Hepatocyte (in vitro differentiated cells): Measurements from ENCODE around the gene CILP. TPM values are rescaled to one million over a fixed set of nuclear protein-coding genes. Genes with fewer than 3 reads are reported as not detected.

Experiments used
- DNase-seq: peaks from one replicate; pipeline ENCODE4 v3.0.0-alpha.2; 2016; ENCODE audit warnings: low spot score
- H2AFZ ChIP-seq: fragments of 200-600 bp; sonication (generic); 2 replicates; pipeline ENCODE4 v1.6.0; 2016; ENCODE audit warnings: antibody characterized with exemption, mild to moderate bottlenecking
- H3K27ac ChIP-seq: fragments of 200-600 bp; sonication (generic); 2 replicates; pipeline ENCODE4 v1.5.1; 2016; ENCODE audit warnings: mild to moderate bottlenecking
- H3K27me3 ChIP-seq: fragments of 200-600 bp; sonication (generic); 2 replicates; pipeline ENCODE4 v1.6.1; 2016
- H3K36me3 ChIP-seq: fragments of 200-600 bp; sonication (generic); replicated peaks from 2 replicates; pipeline ENCODE4 v1.5.1; 2016; ENCODE audit warnings: low read depth; ENCODE audit not compliant: insufficient read depth
- H3K4me1 ChIP-seq: fragments of 200-600 bp; sonication (generic); 2 replicates; pipeline ENCODE4 v1.5.1; 2016; ENCODE audit warnings: mild to moderate bottlenecking, moderate library complexity; ENCODE audit not compliant: insufficient read depth
- H3K4me2 ChIP-seq: fragments of 200-600 bp; sonication (generic); 2 replicates; pipeline ENCODE4 v1.6.0; 2016
- H3K4me3 ChIP-seq: fragments of 200-600 bp; sonication (generic); 2 replicates; pipeline ENCODE4 v1.5.1; 2016; ENCODE audit warnings: mild to moderate bottlenecking
- H3K79me2 ChIP-seq: fragments of 200-600 bp; sonication (generic); 2 replicates; pipeline ENCODE4 v1.6.0; 2017; ENCODE audit warnings: mild to moderate bottlenecking
- H3K9me2 ChIP-seq: fragments of 200-600 bp; sonication (generic); replicated peaks from 2 replicates; pipeline ENCODE4 v1.6.0; 2017; ENCODE audit warnings: mild to moderate bottlenecking; ENCODE audit not compliant: insufficient read depth
- H3K9me3 ChIP-seq: fragments of 200-600 bp; sonication (generic); 2 replicates; pipeline ENCODE4 v1.5.1; 2016; ENCODE audit warnings: low read depth, mild to moderate bottlenecking
- H4K20me1 ChIP-seq: fragments of 200-600 bp; sonication (generic); 2 replicates; pipeline ENCODE4 v1.6.0; 2016; ENCODE audit warnings: mild to moderate bottlenecking; ENCODE audit not compliant: insufficient read depth, poor library complexity, severe bottlenecking
- CTCF ChIP-seq: fragments of 200-600 bp; sonication (generic); IDR thresholded peaks from 2 replicates; pipeline ENCODE4 v1.5.1; 2016; ENCODE audit warnings: antibody characterized with exemption, mild to moderate bottlenecking; ENCODE audit not compliant: poor library complexity
- EZH2 ChIP-seq: fragments of 200-600 bp; sonication (generic); IDR thresholded peaks from 2 replicates; pipeline ENCODE4 v1.6.1; 2016; ENCODE audit warnings: antibody characterized with exemption, mild to moderate bottlenecking, borderline replicate concordance
- EZH2phosphoT487 ChIP-seq: fragments of 200-600 bp; sonication (generic); IDR thresholded peaks from one replicate; pipeline ENCODE4 v1.6.1; 2018; ENCODE audit warnings: antibody characterized with exemption, mild to moderate bottlenecking, low read depth, moderate library complexity; ENCODE audit not compliant: unreplicated experiment, severe bottlenecking
- WGBS: methylation state at CpG from one replicate; pipeline ENCODE4 v1.1.6; 2016; ENCODE audit warnings: low lambda C conversion rate; ENCODE audit errors: missing lambda C conversion rate; 5-methylcytosine and 5-hydroxymethylcytosine counted together
- polyA plus RNA-seq: library from polyadenylated mRNA; unstranded; fragments of >200 nt; fragmentation: Nextera tagmentation; extraction: Ambion mirVana; gene quantifications from 2 replicates; pipeline ENCODE4 v1.2.1, GENCODE V29; 2016
- total RNA-seq: library from RNA; depleted of rRNA; stranded (reverse); fragments of >200 nt; gene quantifications from 2 replicates; pipeline ENCODE4 v1.2.3, GENCODE V29; 2014

The CILP gene
- total and polyA plus RNA-seq, 2 experiments from 2014 or later = 67.1 to 96.4 TPM

- TF ChIP-seq EZH2phosphoT487 = no peak
- no peak for TF ChIP-seq CTCF
- TF ChIP-seq EZH2 = no peak
- DNase-seq = no peak
- WGBS = 95% methylated on average over 4 of the region's 4 CpGs
- Histone ChIP-seq H3K4me3 (no peak overlapping the region), H3K4me1 (no peaks in the 10 kb centered on the region), H3K27me3 (no peaks in the 10 kb centered on the region), H3K79me2 (peaks cover 28% of the 10 kb centered on the region), H3K27ac (no peak overlapping the region), H2AFZ (no peak overlapping the region), H3K9me2 (no peaks in the 10 kb centered on the region), H4K20me1 (peaks cover 13% of the 10 kb centered on the region), H3K36me3 (no peaks in the 10 kb centered on the region), H3K9me3 (no peaks in the 10 kb centered on the region), H3K4me2 (no peak overlapping the region)
These were observed 48.2 kb downstream of the CILP start for GRCh38 chr15:65163041-65163440.

- H3K4me1 ChIP-seq = no peaks in the 10 kb centered on the region
- DNase-seq = no peak
- H4K20me1 ChIP-seq = no peaks in the 10 kb centered on the region
- H3K27me3 ChIP-seq = no peaks in the 10 kb centered on the region
- no peak overlapping the region for H3K4me3 ChIP-seq
- H2AFZ ChIP-seq = no peak overlapping the region
- no peak for TF ChIP-seq CTCF
- TF ChIP-seq EZH2phosphoT487 = no peak
- TF ChIP-seq EZH2 = no peak
- no peaks in the 10 kb centered on the region for H3K9me2 ChIP-seq
- H3K36me3 ChIP-seq = no peaks in the 10 kb centered on the region
- no peak overlapping the region for H3K4me2 ChIP-seq
- H3K79me2 ChIP-seq = no peaks in the 10 kb centered on the region
- H3K9me3 ChIP-seq = no peaks in the 10 kb centered on the region
- WGBS = 89% methylated on average over 5 of the region's 5 CpGs
- H3K27ac ChIP-seq = no peak overlapping the region
These were observed 54.6 kb downstream of the CILP start for GRCh38 chr15:65156692-65157091.

GRCh38 chr15:65154720-65155119 is 56.6 kb downstream of the CILP start:
- Histone ChIP-seq H3K27me3 (no peaks in the 10 kb centered on the region), H3K79me2 (no peaks in the 10 kb centered on the region), H4K20me1 (no peaks in the 10 kb centered on the region), H2AFZ (no peak overlapping the region), H3K9me3 (no peaks in the 10 kb centered on the region), H3K4me3 (no peak overlapping the region), H3K36me3 (no peaks in the 10 kb centered on the region), H3K4me1 (no peaks in the 10 kb centered on the region), H3K27ac (no peak overlapping the region), H3K9me2 (no peaks in the 10 kb centered on the region), H3K4me2 (no peak overlapping the region)
- WGBS = 96% methylated on average over 6 of the region's 6 CpGs
- TF ChIP-seq CTCF (no peak), EZH2 (no peak), EZH2phosphoT487 (no peak)
- no peak for DNase-seq

- H3K36me3 ChIP-seq = no peaks in the 10 kb centered on the region
- 94% methylated on average over 3 of the region's 3 CpGs for WGBS
These were observed 63.4 kb downstream of the CILP start for GRCh38 chr15:65147902-65148301.

More at GRCh38 chr15:65147902-65148301, 63.4 kb downstream of the CILP start:
- no peak for DNase-seq
- Histone ChIP-seq H3K9me3 (no peaks in the 10 kb centered on the region), H3K9me2 (no peaks in the 10 kb centered on the region), H3K27ac (no peak overlapping the region), H2AFZ (no peak overlapping the region), H3K4me1 (no peaks in the 10 kb centered on the region), H3K79me2 (no peaks in the 10 kb centered on the region), H3K4me2 (no peak overlapping the region), H3K4me3 (no peak overlapping the region), H4K20me1 (no peaks in the 10 kb centered on the region), H3K27me3 (no peaks in the 10 kb centered on the region)
- TF ChIP-seq EZH2phosphoT487 (no peak), CTCF (no peak), EZH2 (no peak)
